HFFc6 (cell line): Measurements from ENCODE around the gene BMERB1. TPM values are rescaled to one million over a fixed set of nuclear protein-coding genes. Genes with fewer than 3 reads are reported as not detected.
A peak's percentile ranks its signal among the peaks of the same experiment; 100 is the strongest.

ENCODE experiments used
- DNase-seq: peaks from one replicate; pipeline ENCODE4 v3.0.0-alpha.2; 2018
- H3K27ac Mint-ChIP-seq: 2 replicates; pipeline ENCODE4 v1.8.0; 2020; ENCODE audit warnings: mild to moderate bottlenecking, mixed read lengths
- H3K27me3 Mint-ChIP-seq: 2 replicates; pipeline ENCODE4 v1.8.0; 2021; ENCODE audit warnings: mild to moderate bottlenecking, moderate library complexity, mixed read lengths; ENCODE audit not compliant: insufficient read depth
- H3K36me3 Mint-ChIP-seq: 2 replicates; pipeline ENCODE4 v1.8.0; 2021; ENCODE audit warnings: low read depth, mixed read lengths
- H3K4me1 Mint-ChIP-seq: 2 replicates; pipeline ENCODE4 v1.8.0; 2020; ENCODE audit warnings: low read depth, mixed read lengths
- H3K4me3 Mint-ChIP-seq: 2 replicates; pipeline ENCODE4 v1.8.0; 2020; ENCODE audit warnings: mild to moderate bottlenecking, moderate library complexity, mixed read lengths
- H3K9me3 Mint-ChIP-seq: 2 replicates; pipeline ENCODE4 v1.8.0; 2020; ENCODE audit warnings: mild to moderate bottlenecking, mixed read lengths
- CTCF ChIP-seq: fragments of 200-600 bp; sonication (generic); IDR thresholded peaks from 2 replicates; pipeline ENCODE4 v1.5.0; 2021; ENCODE audit warnings: antibody characterized with exemption, mild to moderate bottlenecking
- total RNA-seq, 6 experiments: library from RNA; stranded (reverse); fragmentation: NEBNext Ultra II Directional; extraction: Animal tissue kit (Norgen Biotek cat#: 25700); gene quantifications; 2 replicates in 1 of 6; 3 replicates in 5 of 6; pipeline ENCODE4 v1.2.3, GENCODE V29; 2021

The BMERB1 gene
- total RNA-seq, 6 experiments from 2014 or later = 24.3 to 35.1 (median 29.9) TPM

DNA sequence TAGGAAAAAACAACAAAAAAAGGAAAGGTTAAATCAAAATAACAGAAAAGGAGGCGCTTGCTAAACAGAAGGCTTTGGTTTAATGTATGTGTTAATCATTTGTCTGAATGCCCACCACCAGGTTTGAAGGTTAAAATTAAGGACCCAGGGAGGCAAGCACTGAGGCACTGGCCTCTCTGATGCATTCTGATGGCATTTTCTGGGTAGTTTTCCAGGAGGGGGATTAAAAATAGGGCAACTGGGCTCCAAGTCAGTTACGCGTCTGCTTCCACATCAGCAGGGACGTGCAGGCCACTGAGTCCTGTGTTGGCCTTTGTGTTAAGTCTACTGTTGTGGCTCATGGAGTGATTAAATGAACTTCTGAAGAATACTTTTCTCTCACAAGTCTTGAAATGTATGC, 181.6 kb downstream of the BMERB1 start:
- H3K9me3 Mint-ChIP-seq = no peaks in the 10 kb centered on the region
- no peak overlapping the region for H3K4me3 Mint-ChIP-seq
- no peaks in the 10 kb centered on the region; the same call in none of the 2 replicates for H3K27me3 Mint-ChIP-seq
- no peak for DNase-seq
- H3K36me3 Mint-ChIP-seq = peaks cover 66% of the 10 kb centered on the region
- no peak overlapping the region for H3K27ac Mint-ChIP-seq
- H3K4me1 Mint-ChIP-seq = peaks cover 33% of the 10 kb centered on the region
- TF ChIP-seq CTCF = no peak

DNA sequence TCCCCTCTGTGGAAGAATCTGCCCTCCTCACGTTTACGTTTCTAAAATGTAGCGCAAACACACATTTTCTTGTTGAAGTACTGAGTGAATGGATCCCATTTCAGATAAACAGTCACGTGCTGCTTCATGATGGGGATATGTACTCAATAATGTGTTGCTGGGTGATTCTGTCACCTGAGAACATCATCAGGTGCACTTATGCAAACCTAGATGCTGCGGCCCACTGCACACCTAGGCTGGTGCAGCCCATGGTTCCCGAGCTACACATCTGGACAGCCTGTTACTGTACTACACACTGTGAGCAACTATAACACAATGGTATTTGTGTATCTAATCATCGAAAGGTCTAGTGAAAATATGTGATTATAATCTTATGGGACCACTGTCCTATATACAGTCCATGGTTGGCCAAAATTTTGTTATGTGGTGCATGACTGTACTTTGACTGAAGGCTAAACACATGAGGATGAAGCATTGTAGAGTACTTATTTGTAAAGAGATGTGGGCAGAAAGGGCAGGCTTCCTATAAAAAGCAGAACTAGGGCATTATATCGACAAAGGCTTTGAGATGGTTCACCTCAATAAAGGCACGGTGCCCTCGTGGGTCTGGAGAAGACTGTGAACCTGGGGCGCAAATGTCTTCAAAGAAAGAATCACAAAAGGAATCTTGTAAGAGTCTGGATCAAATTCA, 182.2 kb downstream of the BMERB1 start:
- no peaks in the 10 kb centered on the region for H3K9me3 Mint-ChIP-seq
- H3K27ac Mint-ChIP-seq = no peak overlapping the region
- TF ChIP-seq CTCF = no peak
- H3K36me3 Mint-ChIP-seq = peaks cover 65% of the 10 kb centered on the region
- no peaks in the 10 kb centered on the region; the same call in none of the 2 replicates for H3K27me3 Mint-ChIP-seq
- peaks cover 32% of the 10 kb centered on the region for H3K4me1 Mint-ChIP-seq
- H3K4me3 Mint-ChIP-seq = no peak overlapping the region
- no peak for DNase-seq

DNA sequence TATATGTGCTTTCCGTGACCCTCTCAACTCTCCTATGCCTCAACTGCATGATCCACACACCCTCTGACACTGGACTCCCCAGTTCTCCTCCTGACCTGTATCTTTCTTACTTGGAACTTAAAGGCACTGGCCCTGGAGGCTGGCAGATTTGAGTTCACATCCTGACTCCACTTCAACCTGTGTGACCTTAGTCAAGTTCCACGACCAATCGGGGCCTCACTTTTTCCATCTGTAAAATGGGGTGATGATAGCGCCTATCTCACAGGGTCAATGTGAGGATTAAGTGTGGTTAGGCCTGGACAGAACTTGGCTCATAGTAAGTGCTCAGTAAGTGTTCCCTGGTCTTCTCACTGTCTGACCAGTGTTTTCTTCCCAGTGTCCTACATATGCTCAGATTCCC, 183.5 kb downstream of the BMERB1 start:
- H3K27ac Mint-ChIP-seq = peak overlapping the region; percentile 80
- no peaks in the 10 kb centered on the region; the same call in none of the 2 replicates for H3K27me3 Mint-ChIP-seq
- peaks cover 60% of the 10 kb centered on the region for H3K36me3 Mint-ChIP-seq
- no peaks in the 10 kb centered on the region for H3K9me3 Mint-ChIP-seq
- DNase-seq = no peak
- H3K4me1 Mint-ChIP-seq = peaks cover 29% of the 10 kb centered on the region
- no peak for TF ChIP-seq CTCF
- no peak overlapping the region for H3K4me3 Mint-ChIP-seq

DNA sequence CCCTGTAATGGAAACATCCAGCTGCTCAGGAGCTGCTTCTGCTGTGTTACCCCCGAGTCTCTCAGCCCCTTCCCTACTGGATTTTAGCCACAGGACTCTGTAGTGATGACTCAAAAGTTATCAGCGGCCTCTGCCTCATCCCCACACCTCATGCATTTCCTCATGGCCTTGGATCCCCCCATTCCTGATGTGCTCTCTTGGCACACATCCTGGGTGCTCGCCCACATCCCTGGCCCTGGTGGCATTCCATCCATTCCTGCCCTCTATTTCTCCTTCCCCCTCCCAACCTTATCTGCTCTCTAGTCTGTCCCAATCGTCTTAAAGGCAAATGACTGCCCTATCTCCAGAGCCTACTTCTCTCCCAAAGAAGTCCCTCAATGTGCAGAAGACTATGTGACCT, 184.0 kb downstream of the BMERB1 start:
- Mint-ChIP-seq H3K9me3 (no peaks in the 10 kb centered on the region), H3K27ac (peak overlapping the region; percentile 80), H3K4me3 (peak overlapping the region; percentile 2), H3K4me1 (peaks cover 29% of the 10 kb centered on the region), H3K36me3 (peaks cover 58% of the 10 kb centered on the region), H3K27me3 (no peaks in the 10 kb centered on the region; the same call in none of the 2 replicates)
- TF ChIP-seq CTCF = no peak
- peak; percentile 56 for DNase-seq

DNA sequence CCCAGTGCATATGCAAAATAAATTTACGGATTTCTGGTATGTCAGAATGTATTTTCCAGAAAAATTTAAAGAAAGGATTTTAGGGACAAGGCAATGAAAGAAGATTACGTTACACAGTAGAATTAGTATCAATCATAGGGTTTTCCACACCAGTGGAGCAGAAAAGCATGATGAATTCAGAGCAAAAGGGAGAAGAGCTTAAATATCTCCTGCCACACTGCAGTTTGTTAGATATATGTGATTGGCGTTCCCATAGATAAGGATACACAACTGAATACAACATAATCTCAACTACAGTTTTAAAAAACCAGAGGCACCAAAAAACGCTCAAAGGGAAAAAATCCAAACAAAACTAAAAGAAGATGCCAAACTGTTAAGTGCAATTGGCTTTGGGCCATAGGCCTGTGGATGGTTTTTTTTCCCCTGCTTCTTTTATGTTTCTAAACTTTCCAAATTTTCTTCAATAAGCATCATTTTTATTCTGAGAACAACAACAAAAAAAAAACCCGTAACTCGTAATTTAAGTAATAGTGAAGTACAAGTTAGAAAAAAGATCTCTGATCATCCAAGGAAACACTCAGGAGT, 186.3 kb downstream of the BMERB1 start:
- TF ChIP-seq CTCF = no peak
- Mint-ChIP-seq H3K4me1 (peaks cover 29% of the 10 kb centered on the region), H3K27ac (no peak overlapping the region), H3K9me3 (no peaks in the 10 kb centered on the region), H3K36me3 (peaks cover 68% of the 10 kb centered on the region), H3K27me3 (no peaks in the 10 kb centered on the region; the same call in none of the 2 replicates), H3K4me3 (no peak overlapping the region)
- no peak for DNase-seq
